PFSK-1 (cell line): ENCODE data around the gene OR6A2.

Source experiments
- POLR2AphosphoS5 ChIP-seq: IDR thresholded peaks from 2 replicates; pipeline ENCODE4 v1.6.1; 2012; ENCODE audit warnings: low read depth, mild to moderate bottlenecking, control low read depth, low read length, moderate library complexity
- REST ChIP-seq, 2 experiments: IDR thresholded peaks; 2 replicates each; pipeline versions ENCODE4 v1.6.1 to v1.8.0; 2011 to 2012; ENCODE audit warnings: low read depth in 2 of 2, low read length in 2 of 2, control low read depth in 1 of 2, inconsistent platforms in 1 of 2, mild to moderate bottlenecking in 1 of 2, moderate library complexity in 1 of 2; ENCODE audit not compliant: insufficient read depth in 1 of 2
- SIN3A ChIP-seq: IDR thresholded peaks from 2 replicates; pipeline ENCODE4 v1.6.1; 2012; ENCODE audit warnings: mild to moderate bottlenecking, low read length, moderate library complexity, borderline replicate concordance; ENCODE audit not compliant: insufficient read depth
- TAF1 ChIP-seq: IDR thresholded peaks from 2 replicates; pipeline ENCODE4 v1.6.1; 2012; ENCODE audit warnings: low read length, control low read depth, borderline replicate concordance; ENCODE audit not compliant: insufficient read depth

- TF ChIP-seq POLR2AphosphoS5 (no peak), SIN3A (no peak), REST (IDR thresholded peaks at IDR 0.05; ENCODE audit: insufficient read depth in 1 of 2, low read depth in 2 of 2, low read length in 2 of 2) (no peak), TAF1 (no peak)
Observed at GRCh38 chr11:6755953-6756347, 43.5 kb downstream of the OR6A2 start.
